Stimulated activated CD4-positive, alpha-beta T cell treated with anti-CD3 and anti-CD28 coated beads, Interleukin-1b, Interleukin-23, amount 100 ng/mL, for 4 hours (primary cell): ENCODE data around the gene CDHR5.
"Not testable (repeated sequence)": the region's sequence is repeated elsewhere in the genome, so short reads cannot be mapped to it uniquely, and the experiment has no call there.

Source experiments
- DNase-seq, 2 donors: peaks; one replicate each; pipeline ENCODE4 v3.0.0-alpha.2; 2020; ENCODE audit warnings: low read depth in 2 of 2

Gene CDHR5

GRCh38 chr11:586376-587316 lies 38.1 kb downstream of the CDHR5 start:
- DNase-seq = no peak

GRCh38 chr11:584287-584686 lies 40.5 kb downstream of the CDHR5 start:
- no peak for DNase-seq

- DNase-seq = no peak
Measured at GRCh38 chr11:581752-582151, 43.0 kb downstream of the CDHR5 start.

- DNase-seq = no peak
Measured at GRCh38 chr11:581342-581741, 43.4 kb downstream of the CDHR5 start.

- no peak for DNase-seq
Measured at GRCh38 chr11:579830-580601, 44.7 kb downstream of the CDHR5 start.

- no peak for DNase-seq
Measured at GRCh38 chr11:578276-579035, 46.3 kb downstream of the CDHR5 start.

GRCh38 chr11:577611-577894 lies 47.2 kb downstream of the CDHR5 start:
- DNase-seq = no peak

- no peak for DNase-seq
Measured at GRCh38 chr11:576811-577610, 47.7 kb downstream of the CDHR5 start.

- peak; percentile 95 for DNase-seq
Measured at GRCh38 chr11:575996-576768, 48.6 kb downstream of the CDHR5 start, which contains the start of gene PHRF1. PHRF1 (plus strand) TSS chr11:576470; CDS start chr11:581513, 5,043 bp downstream.

GRCh38 chr11:575313-575995 lies 49.3 kb downstream of the CDHR5 start:
- DNase-seq = no peak

- DNase-seq = no peak
Measured at GRCh38 chr11:574632-575312, 50.0 kb downstream of the CDHR5 start.

GRCh38 chr11:574031-574570 lies 50.7 kb downstream of the CDHR5 start:
- not testable (repeated sequence) for DNase-seq

- no peak for DNase-seq
Measured at GRCh38 chr11:573146-573759, 51.5 kb downstream of the CDHR5 start.

- DNase-seq = no peak
Measured at GRCh38 chr11:571802-572185, 53.0 kb downstream of the CDHR5 start.

GRCh38 chr11:569158-569885 lies 55.4 kb downstream of the CDHR5 start:
- no peak for DNase-seq

GRCh38 chr11:568306-569157 lies 56.2 kb downstream of the CDHR5 start:
- DNase-seq = peak; percentile 78 to 85
